Lung microvascular endothelial cell (primary cell): Measurements from ENCODE around the gene ANKRD29. TPM values are rescaled to one million over a fixed set of nuclear protein-coding genes. Genes with fewer than 3 reads are reported as not detected.
"Not testable (repeated sequence)": the region's sequence is repeated elsewhere in the genome, so short reads cannot be mapped to it uniquely, and the experiment has no call there.

Experiments used
- DNase-seq, 2 donors: peaks; one replicate each; pipeline versions ENCODE4 v3.0.0 to v3.0.0-alpha.2; 2010; ENCODE audit warnings: low read depth in 2 of 2
- total RNA-seq: library from RNA; depleted of rRNA; stranded (reverse); fragments of >200 nt; gene quantifications from 2 replicates; pipeline ENCODE4 v1.2.1, GENCODE V29; 2014

The ANKRD29 gene
- total RNA-seq, 1 donor from 2014 or later = 0.79 TPM

GRCh38 chr18:23563377-23564043 lies 99.2 kb downstream of the ANKRD29 start:
- peak in 1 of 2 donors; percentile 49 for DNase-seq

- peak in 1 of 2 donors; percentile 16 for DNase-seq
Measured at GRCh38 chr18:23560186-23560585, 102.5 kb downstream of the ANKRD29 start.

- not testable (repeated sequence) for DNase-seq
Measured at GRCh38 chr18:23557511-23557910, 105.2 kb downstream of the ANKRD29 start.

- DNase-seq = no peak
Measured at GRCh38 chr18:23556145-23556780, 106.4 kb downstream of the ANKRD29 start.

DNA sequence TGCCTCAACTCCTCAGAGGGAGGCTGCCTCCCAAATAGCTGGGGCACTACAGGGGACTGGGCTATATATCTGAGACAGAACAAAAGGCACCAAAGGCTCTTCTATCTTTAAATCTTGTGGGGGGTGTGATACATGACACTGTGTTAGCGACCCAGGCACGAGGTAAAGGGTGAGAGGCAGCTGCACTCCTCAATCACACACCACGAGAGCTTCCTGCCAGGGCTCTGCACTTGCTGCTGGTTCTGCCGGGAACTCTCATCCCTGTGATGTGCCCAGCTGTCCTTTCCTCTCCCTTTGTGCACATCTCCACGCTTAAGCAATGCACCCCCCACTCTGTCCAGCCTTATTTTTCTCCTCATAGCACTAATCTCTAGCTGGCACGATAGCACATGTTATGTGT lies 108.8 kb downstream of the ANKRD29 start:
- DNase-seq = no peak

GRCh38 chr18:23552505-23552904 lies 110.2 kb downstream of the ANKRD29 start:
- no peak for DNase-seq

GRCh38 chr18:23551978-23552377 lies 110.7 kb downstream of the ANKRD29 start:
- no peak for DNase-seq

DNA sequence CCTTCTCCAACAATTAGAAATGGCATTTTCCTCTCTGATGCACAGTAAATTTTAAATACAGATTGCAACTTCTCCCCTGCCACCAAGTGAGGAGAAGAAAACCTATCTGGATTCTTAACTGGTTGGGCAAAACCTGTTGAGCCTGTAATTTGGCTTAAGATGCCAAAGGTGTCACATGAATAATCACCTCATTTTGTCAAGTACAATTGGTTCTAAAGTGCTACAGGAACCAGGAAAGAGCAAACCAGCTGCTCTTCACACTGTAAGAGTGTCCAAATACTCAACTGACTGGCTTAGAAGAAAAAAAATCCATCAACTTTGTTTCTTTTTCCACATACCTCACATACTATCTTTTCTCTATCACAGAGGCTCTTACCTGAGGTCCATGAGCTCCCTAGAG lies 111.8 kb downstream of the ANKRD29 start:
- DNase-seq = no peak

Other genes with a start within 250 kb of the ANKRD29 start
- gene RIOK3, start 209.6 kb downstream of the ANKRD29 start, total RNA-seq = 47.3 and 57.7 TPM in 2 replicates
- gene RMC1, start 159.4 kb downstream of the ANKRD29 start, total RNA-seq = 17.9 and 31.5 TPM in 2 replicates
- gene NPC1, start 76.4 kb downstream of the ANKRD29 start, total RNA-seq = 27.0 and 30.2 TPM in 2 replicates
- gene LAMA3, start 26.5 kb upstream of the ANKRD29 start, total RNA-seq = 2.4 and 2.8 TPM in 2 replicates